Glomerular visceral epithelial cell (primary cell): ENCODE data around the gene SMAD2.
"Not testable (repeated sequence)": the region's sequence is repeated elsewhere in the genome, so short reads cannot be mapped to it uniquely, and the experiment has no call there.

Experiments used
- DNase-seq: peaks from one replicate; pipeline ENCODE4 v3.0.0-alpha.2; 2016; ENCODE audit errors: extremely low spot score

The SMAD2 gene

DNA sequence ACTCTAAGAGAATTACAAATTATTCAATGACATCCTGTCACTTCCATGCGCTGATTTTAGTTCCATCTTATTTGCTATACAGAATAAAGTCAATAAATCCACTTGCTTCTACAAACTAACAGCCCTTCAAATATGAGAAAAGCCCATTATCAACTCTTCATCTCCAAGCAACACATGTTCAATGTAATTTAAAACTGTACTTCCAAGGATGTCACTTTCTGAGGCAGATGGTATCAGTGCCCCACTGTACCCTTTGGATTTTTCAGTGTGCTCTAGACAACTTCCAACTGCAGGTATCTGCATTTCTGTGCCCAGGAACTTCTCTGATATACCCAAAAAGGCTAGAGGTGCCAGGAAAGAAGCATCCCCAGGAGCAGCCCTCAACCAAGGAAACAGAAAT, 87.6 kb downstream of the SMAD2 start:
- DNase-seq, result no peak

DNA sequence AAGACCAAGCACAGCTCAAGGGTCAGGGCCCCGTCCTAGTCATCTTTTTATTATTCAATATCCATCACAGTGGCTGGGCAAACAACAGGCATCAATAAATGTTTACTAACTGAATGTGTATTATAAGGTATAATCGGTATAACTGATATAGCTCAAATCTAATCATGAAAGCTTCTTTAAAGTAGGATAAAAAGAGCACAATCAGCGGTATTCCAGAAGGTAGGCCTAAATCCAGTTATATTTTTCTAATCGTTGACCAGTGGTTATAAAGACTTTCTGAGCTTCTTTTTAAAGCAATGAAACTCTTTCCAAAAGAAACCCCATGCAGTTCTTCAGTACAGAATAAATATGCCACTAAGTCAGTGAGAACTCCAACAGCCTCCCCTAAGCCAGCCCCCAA, 92.1 kb downstream of the SMAD2 start:
- no peak for DNase-seq

DNA sequence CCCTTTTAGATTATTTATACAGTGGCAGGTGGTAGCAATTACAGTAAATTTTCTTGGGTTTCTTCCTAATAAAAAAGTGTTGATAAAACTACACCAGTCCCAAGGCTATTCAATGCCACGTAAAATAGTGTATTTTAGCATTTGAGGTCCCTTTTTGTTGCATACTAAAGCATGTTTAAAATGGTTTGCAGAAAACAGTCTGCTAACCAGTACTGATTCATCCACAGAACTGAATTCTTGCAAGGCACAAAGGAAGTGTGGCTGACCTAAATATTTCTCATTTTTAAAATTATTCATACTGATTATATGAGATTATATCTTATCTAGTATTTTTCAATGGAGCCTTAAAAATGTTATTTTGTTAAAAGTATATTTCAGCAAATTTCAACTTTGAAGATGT, 98.1 kb downstream of the SMAD2 start:
- DNase-seq, result no peak

DNA sequence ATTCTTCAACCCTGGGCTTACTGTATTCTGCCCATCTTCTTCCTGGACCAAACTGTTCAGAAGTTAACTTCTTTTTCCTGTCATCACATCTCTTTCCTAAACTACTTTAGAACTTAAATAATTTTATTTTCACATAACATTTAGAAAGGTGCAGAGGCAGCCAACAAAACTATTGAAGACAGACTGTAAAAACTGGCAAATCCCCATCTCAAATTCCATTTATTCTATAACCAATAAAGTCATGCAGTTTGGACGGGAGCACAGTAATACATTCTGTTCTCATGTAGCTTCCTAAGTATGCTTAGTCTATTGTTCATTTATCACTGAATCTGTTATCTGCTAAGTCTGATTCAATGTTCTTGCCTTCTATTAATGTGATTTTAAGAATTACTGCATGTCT, 99.1 kb downstream of the SMAD2 start:
- DNase-seq, result no peak

DNA sequence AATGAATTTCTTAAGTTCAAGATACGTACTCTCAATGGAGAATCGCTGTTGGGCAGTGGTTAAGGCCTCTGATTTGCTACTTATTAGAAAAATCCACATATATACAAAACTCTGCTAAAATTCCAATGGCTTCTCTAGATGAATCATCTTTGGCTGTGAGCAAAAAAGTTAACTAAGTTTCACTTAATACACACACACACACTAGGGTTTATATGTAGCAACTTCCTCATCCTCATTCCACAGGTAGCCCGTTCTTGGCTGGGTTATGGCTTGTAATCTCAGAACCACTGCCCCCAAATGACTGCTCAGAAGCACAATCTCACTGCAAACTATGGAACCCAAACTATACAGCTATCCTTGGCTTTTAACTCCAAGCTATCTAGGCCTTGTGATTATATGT, 99.7 kb downstream of the SMAD2 start:
- no peak for DNase-seq

DNA sequence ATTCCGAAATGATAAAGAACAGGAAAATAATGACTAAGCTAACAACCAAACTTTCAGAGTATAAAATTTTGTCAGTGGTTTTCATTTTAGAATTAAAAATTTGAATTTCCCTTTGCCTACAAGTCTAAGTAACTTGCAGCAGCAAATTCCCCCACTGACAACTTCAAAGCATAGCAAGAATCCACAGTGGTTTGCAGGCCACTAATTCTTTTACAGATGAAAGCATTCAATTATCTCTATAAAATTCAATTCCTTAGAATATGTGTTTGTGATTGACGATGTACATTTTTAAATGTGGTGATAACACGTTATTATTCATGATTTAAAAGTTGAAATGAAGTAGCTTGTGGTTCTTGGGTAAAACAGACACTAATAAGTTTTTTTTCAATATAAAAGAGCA, 100.6 kb downstream of the SMAD2 start:
- DNase-seq, result no peak

DNA sequence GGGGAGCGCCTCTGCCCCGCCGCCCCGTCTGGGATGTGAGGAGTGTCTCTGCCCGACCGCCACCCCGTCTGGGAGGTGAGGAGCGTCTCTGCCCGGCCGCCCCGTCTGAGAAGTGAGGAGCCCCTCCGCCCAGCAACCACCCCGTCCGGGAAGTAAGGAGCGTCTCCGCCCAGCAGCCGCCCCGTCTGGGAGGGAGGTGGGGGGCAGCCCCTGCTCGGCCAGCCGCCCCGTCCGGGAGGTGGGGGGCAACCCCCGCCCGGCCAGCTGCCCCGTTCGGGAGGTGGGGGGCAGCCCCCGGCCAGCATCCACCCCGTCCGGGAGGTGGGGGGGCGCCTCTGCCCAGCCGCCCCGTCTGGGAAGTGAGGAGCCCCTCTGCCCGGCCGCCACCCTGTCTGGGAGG, 102.4 kb downstream of the SMAD2 start:
- DNase-seq, result not testable (repeated sequence)

DNA sequence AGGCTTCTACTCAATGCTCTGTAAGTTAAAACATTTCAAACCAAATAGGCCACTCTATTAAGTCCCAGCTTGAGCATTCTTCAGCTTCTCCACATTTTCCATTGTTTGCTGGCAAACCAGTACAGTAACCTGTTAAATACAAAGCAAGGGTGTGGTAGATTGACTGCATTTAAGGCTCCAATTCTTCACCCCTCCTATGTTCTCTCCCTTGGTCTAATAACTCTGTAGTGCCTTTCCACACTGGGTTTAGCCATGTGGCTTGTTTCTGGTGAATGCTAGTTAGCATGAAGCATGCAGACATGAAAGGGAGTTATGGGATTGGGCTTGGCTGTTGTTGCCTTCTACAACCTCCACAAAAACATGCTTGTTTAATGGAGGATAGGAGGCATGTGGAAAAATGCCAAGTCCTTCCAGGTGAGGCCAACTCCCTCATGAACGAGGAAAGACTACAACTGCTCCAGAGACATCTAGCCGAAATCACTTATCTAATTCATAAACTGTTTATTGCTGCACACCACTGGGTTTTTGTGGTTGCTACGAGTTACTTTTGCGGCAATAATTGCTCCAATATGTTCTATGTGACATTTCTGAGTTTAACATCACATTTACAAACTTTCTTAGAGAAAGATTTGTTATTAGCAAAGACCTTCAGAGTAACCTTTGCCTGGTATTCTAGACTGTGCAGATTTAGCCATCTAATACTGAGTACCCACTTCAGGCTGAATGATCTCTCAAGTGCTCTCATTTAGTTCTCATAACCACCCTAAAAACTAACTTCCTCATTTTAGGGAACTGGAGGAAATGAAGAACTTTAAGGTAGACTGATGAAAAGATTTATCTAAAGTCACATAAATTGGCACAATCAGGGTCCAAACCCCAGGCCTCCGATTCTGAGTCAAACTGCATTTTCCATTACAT, 104.0 kb downstream of the SMAD2 start:
- DNase-seq, result no peak

DNA sequence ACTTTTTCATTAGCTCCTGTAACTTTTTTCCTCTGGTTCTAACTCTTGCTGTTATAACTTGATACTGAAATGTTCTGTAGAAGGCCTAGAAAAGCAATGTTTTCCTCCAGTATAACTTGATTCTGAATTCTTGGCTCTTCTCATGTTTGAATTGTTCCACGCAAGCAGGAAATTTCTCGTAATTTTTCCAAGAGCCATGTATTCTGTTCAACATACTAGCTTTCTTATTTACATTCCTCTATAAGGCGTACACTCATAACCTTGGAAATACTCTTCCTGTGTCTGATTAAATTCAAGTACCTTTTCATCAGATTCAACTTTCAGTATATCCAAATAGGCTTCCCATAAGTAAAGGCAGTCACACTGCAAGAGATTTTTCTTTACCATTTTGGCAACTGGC, 109.1 kb downstream of the SMAD2 start:
- DNase-seq, result no peak

DNA sequence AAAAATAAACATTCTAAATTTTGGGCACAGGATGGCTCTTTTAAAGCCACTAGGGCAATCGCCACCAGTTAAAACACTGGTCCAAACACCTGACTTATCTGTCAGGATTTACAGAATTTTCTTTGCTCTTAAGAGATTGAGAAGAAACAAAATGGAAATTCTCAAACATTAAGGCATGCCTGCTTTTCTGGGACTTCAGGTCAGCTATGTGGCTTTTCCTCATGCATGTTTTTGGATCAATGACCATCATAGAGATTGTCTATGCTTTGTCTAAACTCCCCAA, 112.7 kb downstream of the SMAD2 start:
- DNase-seq, result no peak

DNA sequence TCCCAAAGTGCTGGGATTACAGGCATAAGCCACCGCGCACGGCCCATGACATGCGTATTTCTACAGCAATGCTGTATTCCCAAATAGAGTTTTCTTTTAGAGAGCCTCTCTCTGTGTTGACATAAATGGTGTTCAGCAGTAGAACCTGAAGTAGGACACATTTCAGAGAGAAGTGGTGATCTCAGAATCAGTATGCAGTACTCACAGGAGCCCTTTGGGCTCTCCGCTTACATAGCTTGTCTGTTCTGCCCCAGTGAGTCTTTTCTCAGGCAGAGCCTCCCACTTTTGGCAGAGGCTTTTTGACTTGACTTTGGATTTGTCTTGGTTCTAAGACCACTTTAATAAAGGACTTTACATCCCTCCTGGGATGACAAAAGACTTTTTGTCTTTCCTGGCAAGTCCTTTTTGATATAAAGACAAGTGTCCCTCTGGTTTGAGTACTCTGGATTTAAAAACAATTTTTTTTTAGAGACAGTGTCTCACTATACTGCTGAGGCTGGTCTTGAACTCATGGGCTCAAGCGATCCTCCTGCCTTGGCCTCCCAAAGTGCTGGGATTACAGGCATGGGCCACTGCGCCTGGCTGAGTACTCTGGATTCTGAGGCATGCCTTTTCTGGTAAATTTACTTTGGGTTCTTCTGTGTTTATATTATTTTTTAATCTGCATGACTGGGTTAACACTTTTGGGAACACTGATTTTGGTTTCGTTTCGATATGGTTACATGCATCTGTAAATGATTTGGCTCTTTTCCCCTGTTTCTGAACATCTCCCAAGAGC, 113.3 kb downstream of the SMAD2 start:
- DNase-seq, result no peak

DNA sequence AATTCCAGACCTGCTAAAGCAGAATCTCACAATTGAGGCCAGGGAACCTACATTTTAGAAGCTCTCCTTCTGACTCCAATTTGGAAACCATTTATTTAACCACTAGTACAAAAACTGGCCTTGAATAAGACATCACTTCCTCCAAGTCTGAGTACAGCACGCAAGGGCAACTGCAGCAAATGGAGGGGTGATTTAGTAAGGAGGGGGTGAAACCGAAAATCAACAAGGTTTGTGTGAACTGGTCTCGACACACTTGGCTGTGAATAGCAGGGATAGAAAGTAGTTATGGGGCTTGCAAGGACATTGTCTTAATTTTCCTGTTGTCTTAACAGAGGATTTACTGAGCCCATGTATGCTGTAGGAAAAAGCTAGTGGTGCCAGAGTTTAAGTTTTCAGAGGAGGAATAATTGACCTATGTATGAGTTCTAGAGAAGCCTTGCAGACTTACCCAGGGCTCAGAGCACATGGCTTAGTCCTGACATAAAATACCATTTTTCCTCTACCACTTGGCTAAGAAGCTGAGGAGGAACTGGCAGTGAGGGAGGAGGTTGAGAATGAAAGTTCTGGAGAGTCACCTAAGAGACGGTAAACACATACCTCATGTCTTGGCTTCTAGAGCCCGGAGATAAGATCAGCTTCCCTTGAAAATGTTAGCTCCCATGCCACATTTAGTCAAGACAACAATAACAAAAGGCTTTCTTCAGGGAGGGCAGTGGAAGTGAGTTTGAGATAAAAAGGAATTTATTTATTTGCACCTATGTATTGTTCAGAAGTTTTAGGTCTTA, 114.8 kb downstream of the SMAD2 start:
- DNase-seq, result no peak

DNA sequence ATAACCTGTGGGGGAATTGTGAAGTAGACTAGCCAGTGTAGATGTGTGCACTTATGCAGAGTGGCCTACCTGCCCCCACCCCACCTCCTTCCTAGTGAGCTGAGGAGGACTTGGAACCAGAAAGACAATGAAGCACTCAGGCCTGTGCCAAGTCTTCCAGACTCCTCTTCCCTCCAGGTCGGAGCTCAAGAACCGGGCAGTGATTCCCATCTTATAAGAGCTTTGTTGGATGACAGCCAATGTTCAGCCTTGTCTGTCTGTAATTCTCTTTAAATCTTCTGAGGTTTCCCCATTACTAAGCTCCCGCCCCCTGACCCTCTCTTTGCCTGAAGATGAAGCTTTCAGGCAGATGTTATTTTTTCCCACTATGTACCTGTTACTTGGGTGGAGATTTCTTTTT, 121.0 kb downstream of the SMAD2 start:
- no peak for DNase-seq

DNA sequence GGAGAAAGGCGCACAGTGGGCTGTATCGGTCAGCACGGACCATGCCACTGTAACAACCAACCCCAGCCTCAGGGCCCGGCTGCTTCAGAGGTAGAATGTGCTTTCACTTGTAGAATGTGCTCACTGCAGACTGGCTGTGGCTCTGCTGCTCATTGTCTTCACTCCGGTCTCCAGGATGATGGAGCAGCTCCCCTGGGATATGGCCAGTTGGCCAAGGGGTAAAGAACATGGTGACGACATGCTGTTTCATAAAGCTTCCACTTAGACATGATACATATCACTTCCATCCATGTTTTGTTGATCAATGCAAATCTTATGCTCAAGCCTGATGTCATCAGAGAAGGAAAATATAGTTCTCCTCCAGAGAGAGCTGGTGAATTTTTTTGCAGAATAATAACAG, 127.7 kb downstream of the SMAD2 start:
- no peak for DNase-seq

DNA sequence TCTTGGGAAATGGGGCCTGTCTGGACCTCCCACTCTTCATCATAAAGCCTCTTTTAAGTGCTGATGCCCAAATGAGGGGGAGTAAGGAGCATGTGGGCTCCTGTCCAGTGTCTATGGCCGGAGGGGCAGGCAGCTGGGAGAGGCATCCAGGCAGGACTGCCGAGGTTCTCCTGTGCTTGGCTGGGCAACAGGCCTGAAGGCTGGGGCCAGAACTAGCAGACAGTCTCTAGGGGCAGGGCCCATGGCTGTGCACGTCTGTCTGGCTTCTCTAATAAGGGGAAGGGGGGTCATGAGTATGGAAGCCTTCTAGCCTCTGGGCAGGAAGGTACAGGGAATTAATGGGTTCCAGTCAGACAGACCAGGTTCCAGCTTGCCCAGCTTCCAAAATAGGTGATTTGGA, 128.6 kb downstream of the SMAD2 start:
- DNase-seq, result no peak

DNA sequence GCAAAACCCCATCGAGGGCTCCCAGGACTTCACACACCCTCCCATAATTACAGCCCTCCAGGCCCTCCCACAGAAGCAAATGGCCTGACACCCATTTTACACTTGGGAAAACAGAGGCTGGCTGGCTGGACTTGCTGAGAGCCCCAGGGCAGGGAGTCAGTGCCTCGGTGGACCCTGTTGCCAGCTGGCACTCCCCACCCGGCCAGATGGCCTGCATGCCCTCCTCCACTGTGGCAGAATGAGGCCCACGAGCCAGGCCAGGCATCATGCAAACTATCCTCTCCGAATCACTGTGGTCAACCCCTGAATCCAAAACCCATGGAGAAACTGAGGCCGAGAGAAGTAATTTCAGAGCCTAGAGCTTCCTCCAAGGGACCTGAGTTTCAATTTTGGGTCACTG, 129.7 kb downstream of the SMAD2 start:
- no peak for DNase-seq

DNA sequence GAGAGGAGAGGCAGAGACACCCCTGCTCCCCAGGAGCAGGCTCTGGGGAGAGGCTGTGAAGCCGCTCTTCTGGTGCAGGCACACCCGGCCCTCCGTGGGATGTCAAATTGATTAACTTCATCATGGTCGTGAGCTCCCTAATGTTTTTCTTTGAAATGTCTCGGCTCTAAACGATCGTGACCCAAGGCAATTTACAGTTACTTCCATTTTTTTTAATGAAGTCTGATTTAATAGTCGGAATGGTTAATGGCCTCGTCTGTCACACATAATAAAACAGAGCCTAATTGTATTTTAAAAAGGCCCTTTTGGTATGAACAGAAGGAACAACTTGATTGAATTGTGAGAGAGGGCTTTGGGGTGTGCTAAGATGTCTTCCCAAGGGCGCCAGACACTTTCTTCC, 130.2 kb downstream of the SMAD2 start:
- no peak for DNase-seq

DNA sequence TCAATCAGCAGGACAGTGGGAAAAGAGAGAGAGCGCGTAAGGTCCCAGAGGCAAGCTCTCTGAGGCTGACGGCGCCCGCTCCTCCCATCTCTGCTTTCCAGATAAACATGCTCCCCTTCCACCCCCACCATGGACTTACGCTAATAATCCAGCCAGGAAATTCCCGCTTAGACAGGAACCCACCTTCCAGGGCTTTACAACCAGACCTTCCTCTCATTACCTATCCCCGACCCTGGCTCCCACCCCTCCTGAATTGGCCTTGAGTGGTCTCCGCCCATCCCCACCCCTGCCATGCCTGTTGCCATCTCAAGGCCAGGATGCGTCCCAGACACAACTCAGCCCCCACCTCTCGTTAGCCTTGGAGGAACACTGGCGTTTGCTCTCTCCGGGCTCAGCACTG, 131.1 kb downstream of the SMAD2 start:
- DNase-seq, result no peak

DNA sequence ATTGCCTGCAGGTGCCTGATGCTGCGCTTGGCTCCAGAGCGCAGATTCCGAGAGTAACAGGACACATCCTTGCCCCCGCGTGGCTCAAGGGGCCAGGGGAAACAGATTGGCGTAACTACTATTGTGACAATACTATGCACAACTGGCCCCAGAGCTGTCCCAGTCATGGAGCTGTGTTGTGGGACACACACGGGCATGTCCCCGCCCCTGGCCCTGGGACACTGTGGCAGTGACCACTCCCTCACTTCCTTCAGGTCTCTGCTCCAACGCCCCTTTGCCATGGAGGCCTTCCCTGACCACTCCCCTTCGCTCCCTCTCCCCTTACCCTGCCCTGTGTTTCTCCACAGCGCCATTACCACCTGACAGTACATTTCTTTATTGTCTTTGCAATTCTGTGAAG, 132.1 kb downstream of the SMAD2 start:
- no peak for DNase-seq

DNA sequence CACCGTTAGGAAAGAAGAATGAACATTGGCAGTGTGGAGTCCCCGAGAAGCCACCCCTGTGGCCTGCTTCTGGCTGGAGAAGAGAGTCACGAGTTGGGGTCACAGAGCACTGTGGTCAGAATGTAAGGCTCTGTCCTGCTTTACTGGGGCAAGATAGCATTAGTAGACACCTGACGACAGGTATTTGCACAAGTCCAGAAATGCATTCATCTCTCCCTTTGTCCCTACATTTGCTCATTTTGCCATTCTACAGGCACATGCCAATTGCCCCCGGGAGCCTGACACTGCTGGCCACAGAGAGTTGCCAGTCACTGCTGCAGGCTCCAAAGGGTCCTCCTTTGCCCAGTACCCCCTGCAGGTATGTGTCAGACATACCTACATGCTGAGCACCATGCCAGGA, 133.3 kb downstream of the SMAD2 start:
- no peak for DNase-seq

DNA sequence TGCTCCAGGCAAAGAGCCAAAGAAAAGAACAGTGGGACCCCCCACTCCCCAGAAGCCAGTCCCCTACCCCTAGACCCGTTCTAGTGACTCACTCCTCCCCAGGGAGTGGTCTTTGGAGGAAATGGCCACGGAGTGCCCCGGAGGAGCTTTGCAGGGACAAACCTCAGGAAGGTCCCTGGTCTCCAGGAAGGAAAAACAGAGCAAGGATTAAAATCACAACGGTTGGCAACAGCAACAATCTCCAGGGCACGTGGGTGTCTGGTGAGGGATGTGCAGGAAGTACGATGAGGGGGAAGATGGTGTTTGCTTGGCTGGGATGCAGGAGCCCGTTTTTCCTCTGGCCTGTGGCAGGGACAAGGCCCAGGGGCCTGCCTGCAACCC, 135.0 kb downstream of the SMAD2 start:
- DNase-seq, result no peak

DNA sequence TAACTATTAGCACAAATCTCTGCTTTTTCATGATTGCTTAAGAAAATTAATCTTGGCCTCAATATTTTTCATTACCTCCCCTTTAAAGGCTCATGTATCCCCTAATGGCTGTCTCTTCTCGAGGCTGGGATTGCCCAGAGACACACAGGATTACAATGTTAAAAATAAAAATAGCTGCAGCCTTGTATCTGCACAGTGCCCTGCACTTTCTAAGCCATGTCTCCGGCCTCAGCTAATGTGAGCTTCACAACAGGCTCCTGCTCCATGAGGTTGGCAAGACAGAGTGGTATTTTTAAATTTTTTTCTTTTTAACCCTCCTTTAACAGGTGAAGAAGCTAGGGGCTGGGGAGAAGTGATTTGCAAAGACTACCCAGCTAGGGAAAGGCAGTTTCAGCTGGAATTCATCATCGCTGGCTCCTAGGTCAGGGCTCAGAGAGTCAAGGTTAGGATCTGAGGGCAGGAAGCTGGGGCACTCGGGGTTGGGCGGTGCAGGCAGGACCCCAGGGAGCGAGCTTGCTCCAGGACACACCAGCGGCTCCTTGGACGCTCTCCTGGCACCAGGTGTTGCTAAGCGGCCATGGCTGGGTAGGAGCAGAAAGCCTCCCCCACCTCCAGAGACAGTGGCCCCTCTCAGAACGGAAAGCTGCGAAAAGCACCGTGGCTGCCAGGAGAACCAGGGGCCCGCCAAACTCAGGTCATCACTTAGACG, 135.6 kb downstream of the SMAD2 start:
- no peak for DNase-seq
